ENCODE measurements around the gene CREG1.

The CREG1 gene

DNA sequence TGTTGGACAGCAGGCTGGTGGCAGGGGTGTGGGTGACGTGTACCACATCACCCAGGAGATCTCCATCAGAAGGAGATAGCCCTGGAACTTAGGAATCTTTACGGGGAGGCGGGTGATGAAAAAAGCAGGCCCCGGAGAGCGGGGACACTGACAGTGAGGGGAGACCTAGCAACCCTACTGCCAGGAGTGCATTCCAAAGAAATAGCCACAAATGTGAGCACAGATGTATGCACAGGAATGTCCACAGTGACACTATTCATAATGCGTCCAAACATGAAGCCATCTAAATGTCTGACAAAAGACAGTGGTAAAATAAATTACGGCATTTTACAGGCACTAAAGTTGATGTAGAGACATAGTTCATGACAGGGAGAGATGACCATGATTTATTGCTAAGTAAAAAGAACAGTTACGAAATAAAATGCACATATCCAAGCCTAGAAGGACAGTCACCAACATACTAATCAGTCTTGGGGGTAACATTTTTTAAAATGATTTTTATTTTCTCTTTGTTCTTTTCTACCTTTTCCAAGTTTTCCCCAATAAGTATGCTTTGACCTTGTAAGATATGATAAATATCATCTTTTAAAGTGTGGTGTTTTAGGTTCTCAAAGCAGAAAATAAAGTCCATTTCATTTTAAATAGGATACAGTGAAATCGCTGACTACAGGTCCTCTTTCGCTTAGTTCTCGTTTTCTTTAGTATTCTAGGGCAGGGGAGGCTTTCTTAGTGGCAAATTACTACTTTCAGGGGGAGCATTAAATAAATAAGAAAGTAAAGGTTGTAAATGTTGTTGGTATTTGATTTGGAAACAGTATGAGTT, 56.6 kb downstream of the CREG1 start:
- TF ChIP-seq, protein P1, sequence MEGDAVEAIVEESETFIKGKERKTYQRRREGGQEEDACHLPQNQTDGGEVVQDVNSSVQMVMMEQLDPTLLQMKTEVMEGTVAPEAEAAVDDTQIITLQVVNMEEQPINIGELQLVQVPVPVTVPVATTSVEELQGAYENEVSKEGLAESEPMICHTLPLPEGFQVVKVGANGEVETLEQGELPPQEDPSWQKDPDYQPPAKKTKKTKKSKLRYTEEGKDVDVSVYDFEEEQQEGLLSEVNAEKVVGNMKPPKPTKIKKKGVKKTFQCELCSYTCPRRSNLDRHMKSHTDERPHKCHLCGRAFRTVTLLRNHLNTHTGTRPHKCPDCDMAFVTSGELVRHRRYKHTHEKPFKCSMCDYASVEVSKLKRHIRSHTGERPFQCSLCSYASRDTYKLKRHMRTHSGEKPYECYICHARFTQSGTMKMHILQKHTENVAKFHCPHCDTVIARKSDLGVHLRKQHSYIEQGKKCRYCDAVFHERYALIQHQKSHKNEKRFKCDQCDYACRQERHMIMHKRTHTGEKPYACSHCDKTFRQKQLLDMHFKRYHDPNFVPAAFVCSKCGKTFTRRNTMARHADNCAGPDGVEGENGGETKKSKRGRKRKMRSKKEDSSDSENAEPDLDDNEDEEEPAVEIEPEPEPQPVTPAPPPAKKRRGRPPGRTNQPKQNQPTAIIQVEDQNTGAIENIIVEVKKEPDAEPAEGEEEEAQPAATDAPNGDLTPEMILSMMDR (IDR thresholded peaks at IDR 0.05), result no peak

DNA sequence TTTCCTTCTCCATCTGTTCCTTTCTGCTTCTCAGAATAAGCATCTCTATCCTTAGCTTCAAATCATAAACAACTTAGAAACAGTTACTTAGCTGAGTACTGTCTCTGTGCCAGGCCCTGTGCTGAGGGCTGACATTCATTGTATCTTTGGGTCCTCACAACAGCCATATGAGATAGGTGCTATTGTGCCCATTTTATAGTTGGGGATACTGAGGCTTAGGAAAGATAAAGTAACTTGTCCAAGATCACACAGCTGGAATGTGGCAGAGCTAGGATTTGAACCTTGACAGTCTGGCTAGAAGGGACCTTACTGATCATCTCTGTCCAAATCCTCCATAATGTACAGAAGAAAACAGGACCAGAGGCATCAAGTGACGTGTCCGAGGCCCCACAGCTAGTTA, 60.2 kb downstream of the CREG1 start:
- TF ChIP-seq, protein P1 (IDR thresholded peaks at IDR 0.05), result no peak

DNA sequence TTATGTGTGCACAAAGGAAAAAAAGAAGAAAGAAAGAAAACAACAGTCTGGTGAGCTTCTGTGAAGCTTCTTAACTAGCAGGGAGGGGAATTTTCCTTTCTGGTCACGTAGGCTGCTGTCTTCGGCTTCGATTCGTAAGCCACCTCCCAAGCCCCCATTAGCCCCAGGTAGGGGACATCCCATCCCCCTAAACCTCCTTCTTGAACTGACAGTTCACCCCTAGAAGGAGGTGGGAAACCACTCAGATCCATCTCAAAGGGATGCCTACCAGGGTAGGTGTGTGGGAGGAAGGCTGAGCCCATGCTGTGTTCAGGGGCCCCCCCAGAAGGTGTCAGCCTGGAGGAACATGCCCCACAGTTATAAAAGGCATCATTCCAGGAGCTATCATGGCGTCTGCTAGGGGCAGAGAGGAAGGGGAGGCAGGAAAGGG, 61.1 kb downstream of the CREG1 start:
- TF ChIP-seq, protein P1 (IDR thresholded peaks at IDR 0.05), result no peak

DNA sequence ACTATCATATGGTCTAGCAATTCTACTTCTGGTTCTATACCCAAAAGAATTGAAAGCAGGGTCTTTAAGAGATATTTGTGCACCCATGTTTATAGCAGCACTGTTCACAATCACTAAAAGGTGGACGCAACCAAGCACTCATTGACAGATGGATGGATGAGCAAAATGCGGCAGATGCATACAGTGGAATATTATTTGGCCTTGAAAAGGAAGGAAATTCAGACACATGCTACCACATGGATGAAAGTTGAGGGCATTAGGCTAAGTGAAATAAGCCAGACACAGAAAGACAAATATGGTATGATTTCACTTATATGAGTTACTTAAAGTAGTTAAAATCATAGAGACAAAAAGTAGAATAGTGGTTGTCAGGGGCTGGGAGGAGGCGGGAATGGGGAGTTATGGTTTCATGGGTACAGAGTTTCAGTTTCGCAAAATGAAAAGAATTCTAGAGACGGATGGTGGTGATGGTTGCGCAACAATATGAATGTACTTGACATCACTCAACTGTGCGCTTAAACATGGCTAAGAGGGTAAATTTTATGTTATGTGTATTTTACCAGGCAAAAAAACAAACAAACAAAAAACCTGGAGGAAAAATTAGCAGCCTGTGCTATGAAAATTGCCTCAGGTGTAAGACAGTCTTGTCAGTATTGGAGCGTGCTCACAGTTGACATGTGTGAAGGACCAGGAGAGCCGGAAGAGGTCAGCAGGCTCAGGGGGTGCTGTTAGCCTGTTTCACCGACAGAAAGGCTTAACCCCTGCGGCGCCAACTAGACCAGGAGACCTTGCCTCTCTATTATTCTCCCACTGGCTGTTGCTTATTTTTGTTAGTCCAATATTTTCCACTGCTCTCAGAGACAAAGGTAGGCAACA, 61.7 kb downstream of the CREG1 start:
- TF ChIP-seq, protein P1 (IDR thresholded peaks at IDR 0.05), result no peak

All from LNCAP (cell line).